Skin of body (tissue), 2 donors: Measurements from ENCODE around the gene SPIRE2. TPM values are rescaled to one million over a fixed set of nuclear protein-coding genes. Genes with fewer than 3 reads are reported as not detected.
A peak's percentile ranks its signal among the peaks of the same experiment; 100 is the strongest.
"Not testable (repeated sequence)": the region's sequence is repeated elsewhere in the genome, so short reads cannot be mapped to it uniquely, and the experiment has no call there.

Source experiments
- DNase-seq: peaks from one replicate; lab custom pipeline; 2025; lab: John Stamatoyannopoulos, UW
- total RNA-seq: library from RNA; depleted of rRNA; stranded (reverse); fragments of >200 nt; gene quantifications from one replicate; pipeline ENCODE4 v1.2.3, GENCODE V29; 2014

The SPIRE2 gene, protein sequence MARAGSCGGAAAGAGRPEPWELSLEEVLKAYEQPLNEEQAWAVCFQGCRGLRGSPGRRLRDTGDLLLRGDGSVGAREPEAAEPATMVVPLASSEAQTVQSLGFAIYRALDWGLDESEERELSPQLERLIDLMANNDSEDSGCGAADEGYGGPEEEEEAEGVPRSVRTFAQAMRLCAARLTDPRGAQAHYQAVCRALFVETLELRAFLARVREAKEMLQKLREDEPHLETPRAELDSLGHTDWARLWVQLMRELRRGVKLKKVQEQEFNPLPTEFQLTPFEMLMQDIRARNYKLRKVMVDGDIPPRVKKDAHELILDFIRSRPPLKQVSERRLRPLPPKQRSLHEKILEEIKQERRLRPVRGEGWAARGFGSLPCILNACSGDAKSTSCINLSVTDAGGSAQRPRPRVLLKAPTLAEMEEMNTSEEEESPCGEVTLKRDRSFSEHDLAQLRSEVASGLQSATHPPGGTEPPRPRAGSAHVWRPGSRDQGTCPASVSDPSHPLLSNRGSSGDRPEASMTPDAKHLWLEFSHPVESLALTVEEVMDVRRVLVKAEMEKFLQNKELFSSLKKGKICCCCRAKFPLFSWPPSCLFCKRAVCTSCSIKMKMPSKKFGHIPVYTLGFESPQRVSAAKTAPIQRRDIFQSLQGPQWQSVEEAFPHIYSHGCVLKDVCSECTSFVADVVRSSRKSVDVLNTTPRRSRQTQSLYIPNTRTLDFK
- total RNA-seq: 3.6 TPM

DNA sequence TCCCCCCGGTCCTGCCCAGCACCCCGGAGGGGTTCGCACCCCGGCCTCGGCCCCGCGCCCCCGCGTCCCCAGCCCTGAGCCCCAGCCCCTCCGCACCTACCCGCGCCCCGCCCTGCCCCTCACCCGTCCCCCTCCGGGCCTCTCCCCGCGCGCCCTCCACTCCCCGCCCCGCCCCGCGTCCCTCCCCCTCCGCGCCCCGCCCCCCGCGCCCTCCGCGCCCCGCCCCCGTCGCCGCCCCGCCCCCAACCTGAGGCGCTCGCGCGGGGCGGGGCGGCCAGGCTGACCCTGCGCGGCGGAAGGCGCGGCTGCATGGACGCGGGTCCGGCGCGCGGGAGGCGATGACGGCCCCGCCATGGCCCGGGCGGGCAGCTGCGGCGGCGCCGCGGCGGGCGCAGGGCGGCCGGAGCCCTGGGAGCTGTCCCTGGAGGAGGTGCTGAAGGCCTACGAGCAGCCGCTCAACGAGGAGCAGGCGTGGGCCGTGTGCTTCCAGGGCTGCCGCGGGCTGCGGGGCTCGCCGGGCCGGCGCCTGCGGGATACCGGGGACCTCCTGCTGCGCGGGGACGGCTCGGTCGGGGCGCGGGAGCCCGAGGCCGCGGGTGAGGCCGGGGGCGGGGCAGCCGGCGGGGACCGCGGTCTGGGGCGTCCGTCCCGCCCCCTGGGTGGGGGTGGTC lies at the start of gene SPIRE2:
SPIRE2 (plus strand) TSS at position 277 of the 671 bp plus-strand sequence; CDS start at position 353, 76 bp downstream.
- DNase-seq: peak; percentile 40

GRCh38 chr16:89779231-89779908 lies 48.9 kb upstream of the SPIRE2 start:
- DNase-seq: no peak

- no peak for DNase-seq
These were observed 48.4 kb upstream of the SPIRE2 start for GRCh38 chr16:89779909-89780305.

DNA sequence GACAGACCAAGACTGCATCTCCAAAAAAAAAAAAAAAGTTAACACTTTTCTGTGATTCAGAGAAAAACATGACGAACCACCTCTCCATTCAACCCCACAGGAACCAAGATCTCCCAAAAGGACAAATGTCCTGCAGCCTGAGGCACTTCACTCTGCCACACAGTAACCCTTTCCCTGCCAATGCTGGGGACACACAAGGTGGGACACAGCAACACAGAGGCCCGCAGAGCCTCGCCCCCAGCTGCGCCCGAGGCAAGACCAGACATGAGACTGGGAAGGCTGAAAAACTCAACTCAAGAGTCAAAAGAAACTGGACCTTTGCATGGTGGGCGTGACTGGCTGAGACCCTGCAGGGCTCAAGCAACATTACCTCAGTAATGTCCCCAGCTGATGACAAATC lies 45.8 kb upstream of the SPIRE2 start:
- DNase-seq: no peak

DNA sequence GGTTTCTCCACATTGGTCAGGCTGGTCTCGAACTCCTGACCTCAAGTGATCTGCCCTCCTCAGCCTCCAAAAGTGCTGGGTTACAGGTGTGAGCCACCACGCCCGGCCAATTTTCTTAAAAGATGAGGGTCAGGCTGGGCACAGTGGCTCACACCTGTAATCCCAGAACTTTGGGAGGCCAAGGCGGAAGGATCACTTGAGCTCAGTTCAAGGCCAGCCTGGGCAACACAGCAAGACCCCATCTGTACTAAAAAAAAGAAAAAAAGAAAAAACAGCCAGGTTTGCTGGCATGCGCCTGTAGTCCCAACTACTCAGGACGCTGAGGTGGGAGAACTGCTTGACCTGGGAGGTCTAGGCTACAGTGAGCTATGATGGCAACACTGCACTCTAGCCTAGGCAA lies 44.3 kb upstream of the SPIRE2 start:
- DNase-seq: not testable (repeated sequence)

DNA sequence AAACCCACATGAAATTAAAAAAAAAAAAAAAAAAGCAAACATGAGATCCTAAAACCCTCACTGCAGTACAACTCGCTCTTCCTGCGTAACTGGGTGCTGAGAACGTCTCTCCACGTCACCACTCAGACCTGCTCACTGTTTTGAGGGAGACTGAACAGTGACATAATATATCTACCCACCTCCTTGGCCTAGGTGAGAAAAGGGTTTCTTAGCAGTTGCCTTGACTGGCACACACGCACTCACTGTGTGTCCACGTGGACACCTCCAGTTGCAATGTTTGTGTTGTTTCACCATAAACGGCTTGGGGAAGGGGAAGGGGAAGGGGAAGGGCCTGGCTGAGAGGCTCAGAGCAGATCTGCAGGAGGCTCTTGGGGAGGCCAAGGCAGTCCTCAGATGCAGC lies 43.9 kb upstream of the SPIRE2 start:
- DNase-seq: no peak

GRCh38 chr16:89785523-89786155 lies 42.6 kb upstream of the SPIRE2 start:
- DNase-seq: no peak

GRCh38 chr16:89786474-89787364 lies 41.6 kb upstream of the SPIRE2 start:
- no peak for DNase-seq

DNA sequence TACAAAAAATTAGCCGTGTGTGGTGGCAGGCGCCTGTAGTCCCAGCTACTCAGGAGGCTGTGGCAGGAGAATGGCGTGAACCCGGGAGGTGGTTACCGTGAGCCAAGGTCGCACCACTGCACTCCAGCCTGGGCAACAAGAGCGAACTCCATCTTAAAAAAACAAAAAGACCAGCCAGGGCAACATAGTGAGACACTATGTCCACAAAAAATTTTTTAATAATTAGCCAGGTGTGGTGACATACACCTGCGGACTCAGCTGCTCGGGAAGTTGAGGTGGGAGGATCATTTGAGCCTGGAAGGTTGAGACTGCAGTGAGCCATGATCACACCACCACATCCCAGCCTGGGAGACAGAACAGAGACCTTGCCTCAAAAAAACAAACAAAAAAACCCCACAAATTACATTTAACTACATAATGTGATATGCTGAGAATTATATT lies 40.9 kb upstream of the SPIRE2 start:
- no peak for DNase-seq

DNA sequence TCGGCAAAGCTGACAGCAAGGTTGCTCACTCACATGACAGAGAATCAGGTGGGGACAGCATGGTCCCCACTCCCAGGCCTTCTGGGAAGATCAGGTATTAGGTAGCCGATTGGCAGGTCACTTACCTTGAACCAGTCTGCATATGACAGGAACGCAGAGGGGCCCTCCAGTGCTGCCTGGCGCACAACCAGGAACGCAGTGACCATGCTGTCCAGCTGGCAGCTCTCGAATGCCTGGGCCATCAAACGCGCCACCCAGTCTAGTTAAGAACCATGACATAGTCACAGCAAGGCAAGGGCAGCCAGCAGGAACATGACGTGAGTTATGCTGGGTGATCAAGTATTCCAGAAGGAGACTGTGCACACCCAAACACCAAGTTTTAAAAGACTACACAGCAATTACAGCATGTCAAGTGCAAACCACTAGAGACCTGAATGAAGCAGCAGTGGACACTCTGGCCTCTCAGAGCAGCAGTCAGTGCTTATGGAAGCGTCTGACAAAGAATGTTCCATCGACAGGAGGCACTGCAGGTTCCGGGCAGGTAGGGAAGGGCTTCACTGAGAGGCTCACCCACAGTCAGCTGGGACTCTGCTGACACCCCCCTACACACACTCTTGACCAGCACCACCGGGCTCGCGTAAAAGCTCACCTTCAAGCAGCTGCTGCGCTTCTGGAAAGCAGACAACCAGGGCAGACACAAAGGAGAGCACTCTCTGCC lies 36.8 kb upstream of the SPIRE2 start:
- no peak for DNase-seq

DNA sequence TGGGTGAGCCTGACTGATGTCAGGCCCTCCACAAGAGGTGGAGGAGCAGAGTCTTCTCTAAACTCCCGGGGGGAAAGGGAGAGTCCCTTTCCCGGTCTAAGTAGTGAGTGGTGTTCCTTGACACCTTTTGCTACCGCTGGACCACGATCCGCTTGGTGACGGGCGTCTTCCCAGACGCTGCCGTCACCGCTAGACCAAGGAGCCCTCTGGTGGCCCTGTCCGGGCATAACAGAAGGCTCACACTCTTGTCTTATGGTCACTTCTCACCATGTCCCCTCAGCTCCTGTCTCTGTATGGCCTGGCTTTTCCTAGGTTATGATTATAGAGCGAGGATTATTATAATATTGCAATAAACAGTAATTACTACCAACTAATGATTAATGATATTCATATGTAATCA lies 35.2 kb upstream of the SPIRE2 start:
- DNase-seq: not testable (repeated sequence)

DNA sequence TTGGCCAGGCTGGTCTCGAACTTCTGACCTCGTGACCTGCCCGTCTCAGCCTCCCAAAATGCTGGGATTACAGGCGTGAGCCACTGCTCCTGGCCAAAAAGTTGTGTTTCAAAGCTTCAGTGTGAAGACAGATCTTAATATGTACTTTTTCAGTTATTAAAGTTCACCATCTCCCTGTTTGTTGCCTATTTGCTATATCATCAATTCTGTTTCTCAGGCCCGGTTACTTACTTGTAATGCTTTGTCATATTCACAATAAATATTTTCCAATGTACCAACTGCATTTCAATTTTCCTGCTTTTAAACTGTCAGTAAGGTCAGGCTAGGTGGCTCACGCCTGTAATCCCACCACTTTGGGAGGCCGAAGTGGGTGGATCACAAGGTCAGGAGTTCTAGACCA lies 34.3 kb upstream of the SPIRE2 start:
- DNase-seq: no peak

GRCh38 chr16:89795676-89796075 lies 32.6 kb upstream of the SPIRE2 start:
- DNase-seq: no peak

GRCh38 chr16:89796104-89796503 lies 32.2 kb upstream of the SPIRE2 start:
- DNase-seq: no peak

DNA sequence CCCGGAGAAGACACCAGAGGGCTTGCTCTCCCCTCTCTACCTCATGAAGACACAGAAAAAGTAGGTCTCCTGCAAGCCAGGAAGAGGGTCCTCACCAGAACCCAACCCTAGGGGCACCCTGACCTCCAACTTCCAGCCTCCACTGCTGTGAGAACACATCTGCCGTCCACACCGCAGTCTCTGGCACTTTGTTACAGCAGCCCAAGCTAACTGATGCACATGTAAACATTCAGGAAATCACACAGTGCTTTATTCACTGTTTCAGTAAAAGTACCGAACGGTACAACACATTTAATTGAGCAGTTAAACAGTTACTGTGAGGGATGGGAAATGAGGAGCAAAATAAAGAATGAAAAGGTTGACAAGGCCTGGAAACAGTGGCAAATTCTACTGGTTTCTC lies 30.1 kb upstream of the SPIRE2 start:
- no peak for DNase-seq

DNA sequence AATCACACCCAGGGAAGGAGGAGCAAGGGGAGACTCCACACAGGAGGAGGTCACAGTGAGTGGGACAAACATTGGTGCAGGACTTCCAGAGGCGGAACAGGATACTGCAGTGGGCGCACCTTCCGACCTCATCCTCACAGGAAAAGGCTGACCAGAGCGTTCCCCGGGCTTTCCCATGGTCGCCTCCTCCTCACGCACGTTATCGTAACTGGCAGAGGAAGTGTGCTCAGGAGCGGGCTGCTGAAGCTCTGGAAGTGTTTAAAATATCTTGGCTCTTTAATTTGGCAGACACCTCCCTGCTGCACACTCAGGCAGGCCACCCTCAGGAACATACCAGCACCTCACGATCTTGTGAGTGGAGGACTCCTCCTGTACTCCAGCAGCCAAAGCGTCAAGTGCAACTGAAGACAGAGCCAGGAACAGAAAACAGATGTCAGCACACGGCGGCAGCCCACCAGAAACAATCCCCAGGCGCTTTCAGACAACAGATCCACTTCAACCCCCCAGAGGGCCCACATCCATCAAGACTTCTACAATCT lies 29.4 kb upstream of the SPIRE2 start:
- no peak for DNase-seq

DNA sequence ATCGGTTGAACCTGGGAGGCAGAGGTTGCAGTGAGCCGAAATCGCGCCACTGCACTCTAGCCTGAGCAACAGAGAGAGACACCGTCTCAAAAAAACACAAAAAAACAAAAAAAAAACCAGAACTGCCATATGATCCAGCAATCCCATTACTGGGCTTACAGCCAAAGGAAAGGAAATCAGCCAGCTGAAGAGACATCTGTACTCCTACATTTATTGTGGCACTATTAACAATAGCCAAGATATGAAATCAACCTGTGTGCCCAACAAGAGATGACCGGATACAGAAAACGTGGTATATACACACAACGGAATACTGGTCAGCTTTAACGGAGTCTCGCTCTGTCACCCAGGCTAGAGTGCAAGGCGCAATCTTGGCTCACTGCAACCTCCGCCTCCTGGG lies 26.5 kb upstream of the SPIRE2 start:
- DNase-seq: peak; percentile 8

- DNase-seq: peak; percentile 83
These were observed 23.0 kb upstream of the SPIRE2 start for GRCh38 chr16:89805136-89805905.
